ENCODE results near the gene SCN2A. TPM values are rescaled to one million over a fixed set of nuclear protein-coding genes. Genes with fewer than 3 reads are reported as not detected.
"Not testable (repeated sequence)": the region's sequence is repeated elsewhere in the genome, so short reads cannot be mapped to it uniquely, and the experiment has no call there.

Gene SCN2A
- polyA plus RNA-seq, 3 donors: 1.3 to 3.2 (median 2.8) TPM

GRCh38 chr2:165251366-165251765, 12.2 kb downstream of the SCN2A start:
- DNase-seq: no peak

GRCh38 chr2:165253178-165253577, 14.0 kb downstream of the SCN2A start:
- DNase-seq: no peak

GRCh38 chr2:165256618-165257017, 17.4 kb downstream of the SCN2A start:
- DNase-seq: no peak

GRCh38 chr2:165260347-165260746, 21.1 kb downstream of the SCN2A start:
- DNase-seq: not testable (repeated sequence)

GRCh38 chr2:165268754-165269153, 29.5 kb downstream of the SCN2A start:
- DNase-seq: no peak

GRCh38 chr2:165273176-165273575, 34.0 kb downstream of the SCN2A start:
- DNase-seq: no peak

- DNase-seq: no peak
Observed at GRCh38 chr2:165274698-165275097, 35.5 kb downstream of the SCN2A start.

- no peak for DNase-seq
Observed at GRCh38 chr2:165275932-165276331, 36.7 kb downstream of the SCN2A start.

GRCh38 chr2:165277295-165277694, 38.1 kb downstream of the SCN2A start:
- DNase-seq: no peak

GRCh38 chr2:165277860-165278656, 38.8 kb downstream of the SCN2A start:
- no peak for DNase-seq

GRCh38 chr2:165280356-165280755, 41.1 kb downstream of the SCN2A start:
- no peak for DNase-seq

GRCh38 chr2:165281387-165281786, 42.2 kb downstream of the SCN2A start:
- DNase-seq: no peak

GRCh38 chr2:165283342-165283741, 44.1 kb downstream of the SCN2A start:
- no peak for DNase-seq

GRCh38 chr2:165287094-165287778, 48.0 kb downstream of the SCN2A start:
- no peak for DNase-seq

- no peak for DNase-seq
Observed at GRCh38 chr2:165289069-165289468, 49.9 kb downstream of the SCN2A start.

GRCh38 chr2:165293440-165294420, 54.5 kb downstream of the SCN2A start:
- DNase-seq: peak; percentile 91

- no peak for DNase-seq
Observed at GRCh38 chr2:165294912-165295311, 55.7 kb downstream of the SCN2A start.

GRCh38 chr2:165295643-165296042, 56.4 kb downstream of the SCN2A start:
- DNase-seq: no peak

GRCh38 chr2:165305391-165306096, 66.3 kb downstream of the SCN2A start:
- no peak for DNase-seq

GRCh38 chr2:165307317-165307716, 68.1 kb downstream of the SCN2A start:
- no peak for DNase-seq

GRCh38 chr2:165311949-165312348, 72.7 kb downstream of the SCN2A start:
- no peak for DNase-seq

- no peak for DNase-seq
Observed at GRCh38 chr2:165312999-165313398, 73.8 kb downstream of the SCN2A start.

Measured in renal pelvis (tissue), 4 donors.